ENCODE data around the gene ULK4.

Gene ULK4

DNA sequence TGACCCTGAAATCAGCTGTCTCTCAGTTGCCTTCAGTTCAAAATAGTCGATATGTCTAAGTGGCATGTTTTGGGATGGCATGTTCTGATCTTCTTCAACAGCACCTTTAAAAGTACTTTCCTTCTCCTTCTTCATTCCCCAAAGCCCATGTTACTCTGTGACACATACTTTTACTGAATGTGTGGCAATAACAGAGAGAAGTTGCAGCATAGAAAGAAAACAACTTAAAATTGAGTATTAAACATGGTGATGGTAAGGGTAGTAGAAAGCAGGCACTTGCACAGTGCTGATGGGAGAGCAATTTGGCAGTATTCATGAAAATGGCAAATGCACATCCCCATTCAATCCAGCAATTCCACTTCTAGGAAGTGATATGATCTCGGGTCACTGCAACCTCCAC lies 12.3 kb upstream of the ULK4 start:
- peak; percentile 8 for DNase-seq (ENCODE audit: low read depth)
- H3K4me3 ChIP-seq (ENCODE audit: low read depth, low read length), result no peak overlapping the region
- TF ChIP-seq MYC (IDR thresholded peaks at IDR 0.05; ENCODE audit: low read depth, low read length) (no peak), POLR2A (IDR thresholded peaks at IDR 0.05; ENCODE audit: extremely low read depth, insufficient read length) (no peak)
- TF ChIP-seq, protein P1, sequence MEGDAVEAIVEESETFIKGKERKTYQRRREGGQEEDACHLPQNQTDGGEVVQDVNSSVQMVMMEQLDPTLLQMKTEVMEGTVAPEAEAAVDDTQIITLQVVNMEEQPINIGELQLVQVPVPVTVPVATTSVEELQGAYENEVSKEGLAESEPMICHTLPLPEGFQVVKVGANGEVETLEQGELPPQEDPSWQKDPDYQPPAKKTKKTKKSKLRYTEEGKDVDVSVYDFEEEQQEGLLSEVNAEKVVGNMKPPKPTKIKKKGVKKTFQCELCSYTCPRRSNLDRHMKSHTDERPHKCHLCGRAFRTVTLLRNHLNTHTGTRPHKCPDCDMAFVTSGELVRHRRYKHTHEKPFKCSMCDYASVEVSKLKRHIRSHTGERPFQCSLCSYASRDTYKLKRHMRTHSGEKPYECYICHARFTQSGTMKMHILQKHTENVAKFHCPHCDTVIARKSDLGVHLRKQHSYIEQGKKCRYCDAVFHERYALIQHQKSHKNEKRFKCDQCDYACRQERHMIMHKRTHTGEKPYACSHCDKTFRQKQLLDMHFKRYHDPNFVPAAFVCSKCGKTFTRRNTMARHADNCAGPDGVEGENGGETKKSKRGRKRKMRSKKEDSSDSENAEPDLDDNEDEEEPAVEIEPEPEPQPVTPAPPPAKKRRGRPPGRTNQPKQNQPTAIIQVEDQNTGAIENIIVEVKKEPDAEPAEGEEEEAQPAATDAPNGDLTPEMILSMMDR (IDR thresholded peaks at IDR 0.05; ENCODE audit: low read depth, low read length), result no peak
- TF ChIP-seq, protein P2, sequence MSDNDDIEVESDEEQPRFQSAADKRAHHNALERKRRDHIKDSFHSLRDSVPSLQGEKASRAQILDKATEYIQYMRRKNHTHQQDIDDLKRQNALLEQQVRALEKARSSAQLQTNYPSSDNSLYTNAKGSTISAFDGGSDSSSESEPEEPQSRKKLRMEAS (IDR thresholded peaks at IDR 0.05; ENCODE audit: low read depth, low read length), result no peak

DNA sequence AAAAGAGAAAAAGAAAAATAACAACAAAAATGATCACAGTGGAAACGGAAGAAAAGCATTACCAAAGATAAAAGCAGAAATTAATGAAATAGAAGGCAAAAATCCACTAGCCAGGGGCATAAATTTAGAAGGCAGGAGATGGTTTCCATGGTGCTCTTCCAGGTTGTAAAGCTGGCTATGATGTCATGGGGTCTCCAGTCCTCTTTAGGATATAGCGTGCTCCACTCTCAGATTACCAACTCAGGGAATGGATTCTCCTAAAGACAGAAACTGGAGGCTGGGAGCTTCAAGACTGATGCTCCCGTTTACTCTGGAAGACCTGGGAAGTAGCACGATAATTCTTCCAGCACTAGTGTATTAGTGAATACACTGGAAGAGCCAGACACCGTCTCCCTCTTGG lies 10.9 kb upstream of the ULK4 start:
- TF ChIP-seq MYC (IDR thresholded peaks at IDR 0.05; ENCODE audit: low read depth, low read length) (no peak), POLR2A (IDR thresholded peaks at IDR 0.05; ENCODE audit: extremely low read depth, insufficient read length) (no peak)
- TF ChIP-seq, protein P2 (IDR thresholded peaks at IDR 0.05; ENCODE audit: low read depth, low read length), result no peak
- TF ChIP-seq, protein P1 (IDR thresholded peaks at IDR 0.05; ENCODE audit: low read depth, low read length), result no peak
- H3K4me3 ChIP-seq (ENCODE audit: low read depth, low read length), result no peak overlapping the region
- DNase-seq (ENCODE audit: low read depth), result no peak

DNA sequence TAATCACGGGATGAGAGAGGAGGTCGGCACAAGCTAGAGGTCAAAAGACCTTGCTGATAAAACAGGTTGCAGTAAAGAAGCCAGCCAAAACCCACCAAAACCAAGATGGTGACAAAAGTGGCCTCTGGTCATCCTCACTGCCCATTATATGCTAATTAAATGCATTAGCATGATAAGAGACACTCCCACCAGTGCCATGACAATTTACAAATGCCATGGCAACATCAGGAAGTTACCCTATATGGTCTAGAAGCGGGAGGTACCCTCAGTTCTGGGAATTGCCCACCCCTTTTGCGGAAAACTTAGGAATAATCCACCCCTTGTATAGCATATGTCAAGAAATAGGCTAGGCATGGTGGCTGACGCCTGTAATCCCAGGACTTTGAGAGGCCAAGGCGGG lies 4.3 kb upstream of the ULK4 start:
- no peak for TF ChIP-seq POLR2A (IDR thresholded peaks at IDR 0.05; ENCODE audit: extremely low read depth, insufficient read length)
- TF ChIP-seq, protein P2 (IDR thresholded peaks at IDR 0.05; ENCODE audit: low read depth, low read length), result no peak
- TF ChIP-seq MYC (IDR thresholded peaks at IDR 0.05; ENCODE audit: low read depth, low read length), result no peak
- TF ChIP-seq, protein P1 (IDR thresholded peaks at IDR 0.05; ENCODE audit: low read depth, low read length), result no peak
- H3K4me3 ChIP-seq (ENCODE audit: low read depth, low read length), result no peak overlapping the region

DNA sequence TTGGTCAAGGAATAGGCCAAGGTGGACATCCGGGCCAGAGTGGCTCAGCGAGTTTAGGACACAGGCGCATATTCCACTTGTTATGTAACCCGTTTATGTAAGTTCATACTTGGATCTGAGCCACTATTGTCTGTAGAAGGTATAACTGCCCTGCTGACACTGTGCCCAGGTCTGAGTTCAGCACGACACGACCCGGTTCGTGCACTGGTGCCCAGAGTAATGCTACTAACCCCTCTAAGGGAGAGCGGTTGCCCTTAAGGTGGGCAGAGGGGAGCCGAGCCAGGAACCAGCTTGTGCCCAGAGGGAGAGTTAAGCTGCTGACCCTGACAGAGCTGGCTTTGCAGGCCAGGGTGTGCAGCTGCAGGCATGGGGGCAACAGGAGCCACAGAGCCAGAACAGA lies 1.9 kb upstream of the ULK4 start:
- no peak overlapping the region for H3K4me3 ChIP-seq (ENCODE audit: low read depth, low read length)
- no peak for DNase-seq (ENCODE audit: low read depth)
- TF ChIP-seq, protein P1 (IDR thresholded peaks at IDR 0.05; ENCODE audit: low read depth, low read length), result no peak
- TF ChIP-seq POLR2A (IDR thresholded peaks at IDR 0.05; ENCODE audit: extremely low read depth, insufficient read length), result no peak
- TF ChIP-seq MYC (IDR thresholded peaks at IDR 0.05; ENCODE audit: low read depth, low read length), result no peak
- TF ChIP-seq, protein P2 (IDR thresholded peaks at IDR 0.05; ENCODE audit: low read depth, low read length), result no peak

More for the DNA sequence above, 4.3 kb upstream of the ULK4 start:
- DNase-seq (ENCODE audit: low read depth), result no peak

DNA sequence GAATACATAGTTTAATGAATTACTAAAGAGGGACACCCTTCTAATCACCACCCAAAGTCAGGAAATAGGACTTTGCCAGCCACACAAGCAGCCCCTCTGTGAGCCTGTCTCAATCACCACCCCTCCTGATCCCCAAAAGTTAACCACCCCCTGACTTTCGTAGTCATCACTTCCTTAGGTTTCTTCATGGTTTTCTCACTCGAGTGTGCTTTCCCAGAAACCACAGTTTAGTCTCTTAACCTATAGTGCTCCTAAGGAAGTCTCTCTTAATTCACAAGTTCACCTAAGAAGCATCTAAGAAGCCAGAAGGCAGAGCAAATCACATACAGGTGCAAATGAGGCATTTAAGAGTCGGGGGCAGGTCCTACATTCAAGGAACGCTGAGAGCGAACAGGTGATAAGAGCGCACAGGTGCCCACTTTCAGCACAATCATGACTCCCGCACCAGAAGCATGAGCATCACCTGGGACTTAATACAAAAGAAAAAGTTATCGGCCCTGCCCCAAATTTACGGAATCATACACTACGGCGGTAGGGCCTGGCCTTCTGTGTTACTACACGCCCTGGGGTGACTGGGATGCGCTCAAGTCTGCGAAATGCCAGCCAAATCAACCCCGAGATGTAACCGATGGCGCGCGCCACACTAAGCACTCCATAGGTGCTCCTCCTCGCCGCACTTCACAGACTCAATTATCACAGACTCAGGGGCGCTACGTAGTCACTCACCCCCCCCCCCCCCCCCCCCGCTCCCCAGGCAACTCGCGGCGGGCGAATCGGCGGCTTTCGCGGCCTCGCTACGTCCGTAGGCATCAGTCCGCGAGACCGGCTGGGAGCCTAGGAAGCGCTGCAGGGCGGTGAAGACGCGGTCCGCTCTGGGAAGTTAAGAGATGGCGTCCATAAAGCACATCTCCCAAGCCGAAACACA lies 815 bp downstream of the ULK4 start:
- peak overlapping the region; percentile 83 for H3K4me3 ChIP-seq (ENCODE audit: low read depth, low read length)
- TF ChIP-seq MYC (IDR thresholded peaks at IDR 0.05; ENCODE audit: low read depth, low read length) (no peak), POLR2A (IDR thresholded peaks at IDR 0.05; ENCODE audit: extremely low read depth, insufficient read length) (no peak)
- TF ChIP-seq, protein P1 (IDR thresholded peaks at IDR 0.05; ENCODE audit: low read depth, low read length), result no peak
- peak; percentile 76 for DNase-seq (ENCODE audit: low read depth)

All from NB4 (cell line).